T-helper 1 cell treated with Interleukin-12 subunit alpha and Interleukin-12 subunit beta and Interleukin-4 antibody, amounts not matched to agents 30 μg/mL and 1 μg/mL, for 36 hours (primary cell): Measurements from ENCODE around the gene RAMACL.
"Not testable (repeated sequence)": the region's sequence is repeated elsewhere in the genome, so short reads cannot be mapped to it uniquely, and the experiment has no call there.

Experiments
- H3K27ac Mint-ChIP-seq: one replicate; pipeline ENCODE4 v1.8.0; 2021; ENCODE audit warnings: mild to moderate bottlenecking, mixed read lengths
- H3K27me3 Mint-ChIP-seq: one replicate; pipeline ENCODE4 v1.8.0; 2021; ENCODE audit warnings: low read depth, mixed read lengths
- H3K36me3 Mint-ChIP-seq: one replicate; pipeline ENCODE4 v1.8.0; 2021; ENCODE audit warnings: low read depth, mixed read lengths
- H3K4me1 Mint-ChIP-seq: one replicate; pipeline ENCODE4 v1.8.0; 2021; ENCODE audit warnings: low read depth, mixed read lengths
- H3K4me3 Mint-ChIP-seq: one replicate; pipeline ENCODE4 v1.8.0; 2021; ENCODE audit warnings: mild to moderate bottlenecking, moderate library complexity, mixed read lengths
- H3K9me3 Mint-ChIP-seq: one replicate; pipeline ENCODE4 v1.8.0; 2021; ENCODE audit warnings: mixed read lengths

RAMACL gene

GRCh38 chr6:166586424-166587156 is at the start of gene RAMACL:
TSS of gene RAMACL (minus strand) at chr6:166586678. CDS start at chr6:166586477, 201 bp downstream.
- no peaks in the 10 kb centered on the region for H3K27me3 Mint-ChIP-seq
- no peak within 1 kb of the TSS for H3K4me3 Mint-ChIP-seq
- H3K36me3 Mint-ChIP-seq, result no peaks in the 10 kb centered on the region
- no peak within 1 kb of the TSS for H3K27ac Mint-ChIP-seq
- H3K4me1 Mint-ChIP-seq, result peaks cover 14% of the 10 kb centered on the region
- H3K9me3 Mint-ChIP-seq, result no peaks in the 10 kb centered on the region

- Mint-ChIP-seq H3K4me3 (no peak overlapping the region), H3K4me1 (peaks cover 6% of the 10 kb centered on the region), H3K9me3 (no peaks in the 10 kb centered on the region), H3K36me3 (no peaks in the 10 kb centered on the region), H3K27ac (no peak overlapping the region), H3K27me3 (peaks cover 29% of the 10 kb centered on the region)
Measured at GRCh38 chr6:166635013-166635970, 48.8 kb upstream of the RAMACL start.

GRCh38 chr6:166634581-166634980 is 48.1 kb upstream of the RAMACL start:
- not testable (repeated sequence) for H3K9me3 Mint-ChIP-seq, H3K27ac Mint-ChIP-seq, H3K4me3 Mint-ChIP-seq, H3K36me3 Mint-ChIP-seq, H3K4me1 Mint-ChIP-seq
- H3K27me3 Mint-ChIP-seq, result peaks cover 32% of the 10 kb centered on the region

- Mint-ChIP-seq H3K4me1 (peaks cover 4% of the 10 kb centered on the region), H3K36me3 (no peaks in the 10 kb centered on the region), H3K9me3 (no peaks in the 10 kb centered on the region), H3K4me3 (no peak overlapping the region), H3K27me3 (peaks cover 29% of the 10 kb centered on the region), H3K27ac (no peak overlapping the region)
Measured at GRCh38 chr6:166633732-166634535, 47.5 kb upstream of the RAMACL start.

- Mint-ChIP-seq H3K4me1 (peaks cover 13% of the 10 kb centered on the region), H3K27ac (no peak overlapping the region), H3K4me3 (no peak overlapping the region), H3K36me3 (no peaks in the 10 kb centered on the region), H3K27me3 (peaks cover 35% of the 10 kb centered on the region), H3K9me3 (no peaks in the 10 kb centered on the region)
Measured at GRCh38 chr6:166632731-166633130, 46.3 kb upstream of the RAMACL start.

- no peaks in the 10 kb centered on the region for H3K9me3 Mint-ChIP-seq
- H3K36me3 Mint-ChIP-seq, result no peaks in the 10 kb centered on the region
- no peak overlapping the region for H3K4me3 Mint-ChIP-seq
- peaks cover 43% of the 10 kb centered on the region for H3K27me3 Mint-ChIP-seq
- peaks cover 18% of the 10 kb centered on the region for H3K4me1 Mint-ChIP-seq
- H3K27ac Mint-ChIP-seq, result no peak overlapping the region
Measured at GRCh38 chr6:166630462-166630861, 44.0 kb upstream of the RAMACL start.

GRCh38 chr6:166629628-166630027 is 43.1 kb upstream of the RAMACL start:
- peaks cover 20% of the 10 kb centered on the region for H3K4me1 Mint-ChIP-seq
- no peak overlapping the region for H3K27ac Mint-ChIP-seq
- H3K9me3 Mint-ChIP-seq, result no peaks in the 10 kb centered on the region
- no peaks in the 10 kb centered on the region for H3K36me3 Mint-ChIP-seq
- H3K27me3 Mint-ChIP-seq, result peaks cover 48% of the 10 kb centered on the region
- no peak overlapping the region for H3K4me3 Mint-ChIP-seq

GRCh38 chr6:166627875-166628801 is 41.7 kb upstream of the RAMACL start:
- Mint-ChIP-seq H3K27me3 (peaks cover 52% of the 10 kb centered on the region), H3K9me3 (no peaks in the 10 kb centered on the region), H3K27ac (peak overlapping the region; percentile 78)

GRCh38 chr6:166627033-166627874 is 40.8 kb upstream of the RAMACL start, which contains the start of gene RPS6KA2:
TSS of gene RPS6KA2 (minus strand) at chr6:166627251. CDS start at chr6:166627019, 232 bp downstream.
- Mint-ChIP-seq H3K27me3 (peaks cover 59% of the 10 kb centered on the region), H3K36me3 (no peaks in the 10 kb centered on the region), H3K4me3 (peak within 1 kb of the TSS; percentile 89), H3K9me3 (no peaks in the 10 kb centered on the region), H3K27ac (peak within 1 kb of the TSS; percentile 78), H3K4me1 (peaks cover 20% of the 10 kb centered on the region)

More at GRCh38 chr6:166627875-166628801, 41.7 kb upstream of the RAMACL start:
- Mint-ChIP-seq H3K4me1 (peaks cover 20% of the 10 kb centered on the region), H3K36me3 (no peaks in the 10 kb centered on the region), H3K4me3 (peak overlapping the region; percentile 89)

GRCh38 chr6:166626177-166627032 is 39.9 kb upstream of the RAMACL start:
- Mint-ChIP-seq H3K4me1 (peaks cover 20% of the 10 kb centered on the region), H3K9me3 (no peaks in the 10 kb centered on the region), H3K27ac (no peak overlapping the region), H3K27me3 (peaks cover 52% of the 10 kb centered on the region), H3K36me3 (no peaks in the 10 kb centered on the region), H3K4me3 (peak overlapping the region; percentile 65)

- peaks cover 20% of the 10 kb centered on the region for H3K4me1 Mint-ChIP-seq
- no peaks in the 10 kb centered on the region for H3K9me3 Mint-ChIP-seq
- H3K27ac Mint-ChIP-seq, result no peak overlapping the region
- H3K4me3 Mint-ChIP-seq, result no peak overlapping the region
- no peaks in the 10 kb centered on the region for H3K36me3 Mint-ChIP-seq
- H3K27me3 Mint-ChIP-seq, result peaks cover 45% of the 10 kb centered on the region
Measured at GRCh38 chr6:166625356-166625755, 38.9 kb upstream of the RAMACL start.

- no peaks in the 10 kb centered on the region for H3K9me3 Mint-ChIP-seq
- H3K4me1 Mint-ChIP-seq, result peaks cover 16% of the 10 kb centered on the region
- H3K36me3 Mint-ChIP-seq, result no peaks in the 10 kb centered on the region
- peaks cover 35% of the 10 kb centered on the region for H3K27me3 Mint-ChIP-seq
- no peak overlapping the region for H3K4me3 Mint-ChIP-seq
- no peak overlapping the region for H3K27ac Mint-ChIP-seq
Measured at GRCh38 chr6:166624275-166624674, 37.8 kb upstream of the RAMACL start.
